ENCODE data around the gene GMEB2.

Gene GMEB2

DNA sequence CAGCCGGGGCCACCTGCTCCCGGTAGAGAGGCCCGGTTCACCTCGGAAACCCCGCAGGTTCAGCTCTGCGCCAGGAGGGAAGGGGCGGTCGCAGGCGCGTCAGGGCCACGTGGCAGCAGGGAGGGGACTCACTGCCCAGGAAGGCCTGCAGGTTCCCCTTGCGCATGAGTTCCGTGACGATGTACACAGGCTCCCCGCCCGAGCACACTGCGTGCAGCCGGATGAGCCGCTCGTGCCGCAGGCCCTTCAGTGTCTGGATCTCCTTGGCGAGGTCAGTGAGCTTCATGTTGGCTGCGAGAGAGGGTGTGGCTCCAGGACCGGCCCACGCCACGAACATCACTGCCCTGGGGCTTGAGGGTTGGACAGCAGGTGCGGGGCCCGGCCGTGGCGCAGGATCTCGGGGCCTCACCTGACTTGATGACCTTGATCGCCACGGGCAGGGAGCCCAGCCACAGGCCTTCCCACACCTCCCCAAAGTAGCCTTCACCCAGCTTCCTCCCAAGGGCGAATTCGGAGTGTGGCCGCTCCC is 84.8 kb downstream of the GMEB2 start:
- DNase-seq: no peak

- no peak for DNase-seq
Observed at GRCh38 chr20:63541371-63541770, 85.5 kb downstream of the GMEB2 start.

- DNase-seq: no peak
Observed at GRCh38 chr20:63540417-63541186, 86.3 kb downstream of the GMEB2 start.

DNA sequence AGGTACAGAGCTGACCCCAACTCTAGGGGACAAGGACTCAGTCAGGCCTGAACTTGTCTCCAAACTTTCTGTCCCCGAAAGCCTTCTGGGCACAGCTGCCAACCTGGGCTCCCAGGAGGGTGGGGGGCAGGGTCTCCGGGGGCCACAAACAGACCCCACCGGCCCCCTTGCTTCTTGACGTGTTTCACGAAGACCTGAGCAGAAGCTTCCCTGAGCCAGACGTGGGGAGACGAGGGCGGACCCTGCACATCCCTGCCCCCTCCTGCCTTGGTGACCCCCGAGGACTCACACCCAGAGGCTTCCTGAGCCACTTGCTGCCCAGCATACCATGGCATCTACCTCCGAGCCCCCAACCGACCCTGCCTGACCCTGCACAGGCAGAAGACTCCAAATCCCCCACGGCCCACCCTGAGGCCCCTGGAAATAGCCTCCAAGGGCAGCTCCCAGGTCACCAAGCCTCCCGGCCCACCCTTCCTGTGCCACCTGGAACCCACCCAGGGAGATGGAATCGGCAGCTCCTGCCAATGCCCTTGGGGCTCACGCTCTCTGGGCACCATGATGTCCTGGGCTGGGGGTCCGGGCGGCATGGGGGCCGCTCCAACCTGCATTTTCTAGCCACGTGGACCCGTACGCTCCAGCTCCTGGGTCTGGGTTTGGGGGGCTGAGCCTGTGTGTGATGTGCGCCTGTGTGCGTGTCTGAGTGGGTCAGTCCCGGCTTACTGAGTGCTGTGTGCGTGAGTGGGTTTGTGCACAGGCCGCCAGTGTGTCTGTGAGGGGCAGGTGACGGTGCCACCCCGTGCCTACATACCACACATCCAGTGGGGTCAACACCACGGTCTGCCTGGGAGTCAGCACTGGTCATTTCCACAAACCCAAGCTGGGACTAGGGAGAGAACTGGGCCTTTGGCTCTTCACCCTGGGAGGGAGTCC is 87.2 kb downstream of the GMEB2 start:
- DNase-seq: no peak

GRCh38 chr20:63539092-63539430 is 87.8 kb downstream of the GMEB2 start:
- DNase-seq: no peak

DNA sequence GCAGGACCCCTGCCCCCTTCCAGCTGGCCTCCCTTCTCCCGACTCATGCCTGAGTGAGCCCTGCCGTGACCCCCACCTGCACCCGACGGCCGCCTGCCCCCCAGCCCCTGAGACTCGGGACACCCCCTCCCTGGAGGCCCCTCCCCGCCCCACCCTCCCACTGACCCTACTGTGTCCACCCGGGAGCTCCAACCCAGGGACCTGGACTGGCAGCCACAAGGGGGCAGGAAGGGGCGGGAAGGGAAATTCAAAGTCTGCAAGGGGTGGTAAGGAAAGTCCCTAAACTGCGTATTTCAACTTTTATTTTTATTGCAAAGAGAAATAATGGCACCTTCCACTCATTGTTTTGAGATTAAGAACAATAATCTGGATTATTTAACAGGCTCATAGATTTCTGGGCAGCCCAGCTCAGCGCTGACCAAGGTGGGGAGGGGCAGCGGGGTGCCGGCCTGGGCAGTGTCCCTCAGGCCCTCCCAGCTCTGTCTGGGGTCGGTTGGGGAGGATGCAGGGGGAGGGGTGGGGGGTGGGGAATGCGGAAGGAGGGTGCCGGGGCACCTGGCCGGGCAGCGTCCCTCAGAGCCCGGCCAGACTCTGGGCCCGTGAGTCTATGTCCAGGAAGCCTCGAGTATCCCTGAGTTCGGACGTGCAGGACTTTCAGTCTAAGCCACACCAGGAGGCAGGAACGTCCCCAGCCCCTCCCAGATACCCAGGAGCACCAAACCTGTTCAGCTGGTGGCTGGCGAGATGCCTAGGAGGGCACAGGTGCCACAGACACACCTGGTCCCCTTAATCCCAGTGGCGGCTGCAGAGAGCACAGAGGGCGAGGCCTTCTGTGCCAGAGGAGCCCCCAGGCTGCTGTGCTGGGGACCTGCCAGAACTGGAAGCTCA is 88.5 kb downstream of the GMEB2 start:
- DNase-seq: peak; percentile 63

All from NCI-H2029 treated with DMSO at 0.1 percent for 48 hours (cell line).